C1 segment of cervical spinal cord (tissue), 14 donors: ENCODE results near the gene SLC37A4.
"Not testable (repeated sequence)": the region's sequence is repeated elsewhere in the genome, so short reads cannot be mapped to it uniquely, and the experiment has no call there.

Source experiments
- DNase-seq, 14 donors: peaks; one replicate each; lab custom pipeline; 2025; lab: John Stamatoyannopoulos, UW

Gene SLC37A4

GRCh38 chr11:119030329-119031047 lies at the start of gene SLC37A4:
Gene SLC37A4, minus strand, starts transcription at chr11:119030877.
- peak; percentile 59 to 97 (median 91) for DNase-seq

DNA sequence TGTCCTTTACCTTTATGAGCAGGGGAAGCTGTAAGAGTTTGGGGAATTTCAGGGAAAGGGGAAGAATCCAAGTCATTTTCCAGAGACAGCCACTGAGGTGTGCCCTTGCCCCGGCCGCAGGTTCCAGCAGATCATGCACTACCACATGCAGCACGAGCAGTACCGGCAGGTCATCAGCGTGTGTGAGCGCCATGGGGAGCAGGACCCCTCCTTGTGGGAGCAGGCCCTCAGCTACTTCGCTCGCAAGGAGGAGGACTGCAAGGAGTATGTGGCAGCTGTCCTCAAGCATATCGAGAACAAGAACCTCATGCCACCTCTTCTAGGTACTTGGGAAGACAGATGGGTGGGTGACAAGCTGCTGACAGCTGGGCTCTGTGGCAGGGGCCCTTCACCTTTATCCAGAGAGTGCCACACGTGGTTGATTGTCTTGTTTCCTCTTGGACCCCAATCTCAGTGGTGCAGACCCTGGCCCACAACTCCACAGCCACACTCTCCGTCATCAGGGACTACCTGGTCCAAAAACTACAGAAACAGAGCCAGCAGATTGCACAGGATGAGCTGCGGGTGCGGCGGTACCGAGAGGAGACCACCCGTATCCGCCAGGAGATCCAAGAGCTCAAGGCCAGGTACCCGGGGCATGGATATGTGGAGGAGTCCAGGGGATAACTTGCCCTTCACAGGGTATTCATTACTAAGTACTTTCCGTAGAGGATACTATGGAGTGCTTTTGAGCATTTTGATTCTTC lies 48.2 kb upstream of the SLC37A4 start:
- DNase-seq, result no peak

GRCh38 chr11:119077839-119078238 lies 47.2 kb upstream of the SLC37A4 start:
- DNase-seq, result no peak

DNA sequence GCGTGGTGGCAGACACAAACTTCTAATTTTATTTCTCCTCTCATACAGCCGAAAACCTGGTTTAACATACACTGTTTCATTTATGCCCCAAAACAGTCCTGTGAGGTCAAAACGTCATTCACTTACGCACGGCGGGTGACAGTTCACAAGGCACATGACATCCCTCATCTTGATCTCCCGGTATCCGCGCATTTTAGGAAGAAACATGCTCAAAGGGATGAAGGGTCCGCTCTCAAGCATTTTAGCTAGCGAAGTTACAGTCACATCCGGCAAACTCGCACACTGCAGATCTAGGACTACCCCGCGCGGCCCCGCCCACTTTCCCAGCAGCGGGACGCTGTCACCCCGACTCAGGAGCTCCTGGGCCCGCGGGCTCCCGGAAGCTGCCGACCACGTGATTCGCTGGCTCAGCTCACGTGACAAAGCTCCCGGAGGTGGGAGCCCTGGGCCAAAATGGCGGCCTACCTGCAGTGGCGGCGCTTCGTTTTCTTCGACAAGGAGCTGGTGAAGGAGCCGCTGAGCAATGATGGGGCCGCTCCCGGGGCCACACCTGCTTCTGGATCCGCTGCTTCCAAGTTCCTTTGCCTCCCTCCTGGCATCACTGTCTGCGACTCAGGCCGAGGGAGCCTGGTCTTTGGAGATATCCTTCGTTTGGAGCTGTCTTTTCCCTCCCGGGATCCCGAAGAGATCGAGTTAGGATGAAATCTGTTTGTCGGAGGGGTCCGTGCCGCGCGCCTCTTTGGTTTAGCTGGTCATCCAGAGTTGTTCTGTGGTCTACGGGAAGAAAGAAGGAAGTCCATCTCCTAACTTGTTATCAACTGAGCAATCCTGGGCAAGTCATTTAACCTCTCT lies 36.9 kb upstream of the SLC37A4 start, which contains the start of gene VPS11:
VPS11 (plus strand) TSS at position 448 of the 852 bp plus-strand sequence; CDS start at position 454, 6 bp downstream.
- DNase-seq, result peak; percentile 75 to 97 (median 94)

- no peak for DNase-seq
Measured at GRCh38 chr11:119065369-119065768, 34.7 kb upstream of the SLC37A4 start.

GRCh38 chr11:119062779-119063178 lies 32.1 kb upstream of the SLC37A4 start:
- DNase-seq, result no peak

DNA sequence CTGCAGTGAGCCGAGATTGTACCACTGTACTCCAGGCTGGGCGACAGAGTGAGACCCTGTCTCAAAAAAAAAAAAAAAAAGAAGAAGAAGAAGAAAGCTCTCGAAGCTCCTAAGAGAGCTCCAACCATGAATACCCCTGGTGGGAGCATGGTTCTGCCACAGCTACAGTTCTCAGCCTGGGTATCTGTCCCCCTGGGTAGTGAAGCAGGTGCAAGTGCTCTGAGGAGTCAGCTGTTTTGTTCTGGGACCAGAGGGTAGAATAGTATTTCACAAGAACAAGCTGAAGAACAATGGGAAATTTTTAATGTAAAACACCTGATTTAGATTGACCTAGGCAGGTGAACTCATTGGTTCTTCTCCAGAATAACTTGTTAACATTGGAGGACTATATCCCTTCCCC lies 30.6 kb upstream of the SLC37A4 start:
- no peak for DNase-seq

- not testable (repeated sequence) for DNase-seq
Measured at GRCh38 chr11:119059128-119059527, 28.5 kb upstream of the SLC37A4 start.

GRCh38 chr11:119057000-119057769 lies 26.5 kb upstream of the SLC37A4 start, which contains the start of gene HYOU1:
Gene HYOU1, minus strand, starts transcription at chr11:119057205. Its CDS starts 1,045 bp downstream, at chr11:119056160.
- DNase-seq, result peak; percentile 74 to 99 (median 93)

DNA sequence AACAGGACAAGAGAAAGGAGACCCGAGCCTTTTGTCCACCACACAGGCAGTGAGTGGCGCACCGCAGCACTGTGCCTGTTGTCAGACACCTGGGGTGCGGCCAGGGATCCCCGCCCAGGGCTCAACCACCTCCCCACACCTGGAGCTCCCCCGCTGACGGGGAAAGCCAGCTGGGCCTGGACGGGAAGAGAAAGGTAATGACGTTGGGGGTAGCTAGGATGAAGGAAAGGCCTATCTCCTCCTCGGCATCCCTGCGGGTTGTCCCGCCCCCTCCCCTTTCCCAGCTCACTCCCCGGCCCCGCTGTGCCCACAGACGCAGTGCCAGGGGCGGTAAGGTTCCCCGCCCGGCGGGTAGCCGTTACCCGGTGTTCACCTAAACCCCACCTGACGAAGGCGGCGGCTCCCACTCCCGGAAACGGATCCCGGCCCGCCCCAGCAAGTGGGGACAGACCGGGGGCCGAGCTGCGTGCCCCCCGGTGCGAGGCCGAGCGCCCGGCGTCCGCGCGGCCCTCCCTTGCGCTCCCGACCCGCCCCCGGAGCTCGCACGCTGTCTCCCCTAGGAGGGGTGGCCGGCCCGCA lies 25.8 kb upstream of the SLC37A4 start:
- peak in 4 of 14 donors; percentile 36 to 51 (median 42) for DNase-seq

GRCh38 chr11:119055901-119056300 lies 25.2 kb upstream of the SLC37A4 start:
- peak in 2 of 14 donors; percentile 15 for DNase-seq

- DNase-seq, result no peak
Measured at GRCh38 chr11:119054418-119054817, 23.7 kb upstream of the SLC37A4 start.

GRCh38 chr11:119052163-119052814 lies 21.6 kb upstream of the SLC37A4 start:
- no peak for DNase-seq

GRCh38 chr11:119051440-119052162 lies 20.9 kb upstream of the SLC37A4 start:
- DNase-seq, result no peak

GRCh38 chr11:119049081-119049480 lies 18.4 kb upstream of the SLC37A4 start:
- no peak for DNase-seq

- no peak for DNase-seq
Measured at GRCh38 chr11:119048644-119049043, 18.0 kb upstream of the SLC37A4 start.

GRCh38 chr11:119047205-119047604 lies 16.5 kb upstream of the SLC37A4 start:
- DNase-seq, result no peak

DNA sequence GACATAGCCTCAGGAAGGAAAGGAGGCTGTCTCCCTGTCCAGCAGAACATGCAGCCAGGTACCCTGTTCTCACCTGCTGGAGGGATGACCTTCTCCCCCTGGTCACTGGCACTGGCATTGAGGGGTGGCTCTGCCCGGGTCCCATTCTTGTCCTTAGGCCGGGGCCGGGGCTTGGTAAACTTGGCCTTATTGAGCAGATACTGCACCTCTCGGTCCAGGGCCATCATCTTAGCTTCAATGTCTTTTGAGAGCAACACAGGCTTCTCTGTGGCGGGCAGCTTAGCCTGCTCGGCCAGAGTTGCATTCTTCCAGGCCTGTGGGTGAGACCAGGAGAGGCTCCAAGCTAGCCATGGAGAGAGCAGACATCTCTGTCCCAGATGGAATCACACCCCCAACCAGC lies 15.8 kb upstream of the SLC37A4 start:
- DNase-seq, result no peak

DNA sequence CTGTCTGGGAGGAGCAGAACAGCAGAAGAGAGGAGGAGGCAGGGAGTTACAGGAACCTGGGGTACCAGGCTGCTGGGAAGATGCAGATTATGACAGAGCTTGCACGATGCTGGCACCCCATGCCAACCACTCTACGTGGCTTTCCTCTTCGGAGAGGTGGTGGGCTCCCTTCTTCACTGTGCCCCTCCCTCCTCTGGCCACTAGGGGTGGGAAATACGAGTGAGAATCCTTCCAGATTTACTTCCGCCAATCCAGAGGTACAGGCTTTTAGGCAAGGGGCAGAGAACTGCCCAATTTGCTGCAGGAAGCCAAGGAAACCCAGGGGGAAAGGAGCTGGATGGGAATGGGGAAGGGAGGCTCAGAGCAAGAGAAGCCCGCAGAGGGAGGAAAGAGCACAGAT lies 14.0 kb upstream of the SLC37A4 start:
- no peak for DNase-seq
